ENCODE results near the gene SYNGAP1.
A peak's percentile ranks its signal among the peaks of the same experiment; 100 is the strongest.

Gene SYNGAP1

DNA sequence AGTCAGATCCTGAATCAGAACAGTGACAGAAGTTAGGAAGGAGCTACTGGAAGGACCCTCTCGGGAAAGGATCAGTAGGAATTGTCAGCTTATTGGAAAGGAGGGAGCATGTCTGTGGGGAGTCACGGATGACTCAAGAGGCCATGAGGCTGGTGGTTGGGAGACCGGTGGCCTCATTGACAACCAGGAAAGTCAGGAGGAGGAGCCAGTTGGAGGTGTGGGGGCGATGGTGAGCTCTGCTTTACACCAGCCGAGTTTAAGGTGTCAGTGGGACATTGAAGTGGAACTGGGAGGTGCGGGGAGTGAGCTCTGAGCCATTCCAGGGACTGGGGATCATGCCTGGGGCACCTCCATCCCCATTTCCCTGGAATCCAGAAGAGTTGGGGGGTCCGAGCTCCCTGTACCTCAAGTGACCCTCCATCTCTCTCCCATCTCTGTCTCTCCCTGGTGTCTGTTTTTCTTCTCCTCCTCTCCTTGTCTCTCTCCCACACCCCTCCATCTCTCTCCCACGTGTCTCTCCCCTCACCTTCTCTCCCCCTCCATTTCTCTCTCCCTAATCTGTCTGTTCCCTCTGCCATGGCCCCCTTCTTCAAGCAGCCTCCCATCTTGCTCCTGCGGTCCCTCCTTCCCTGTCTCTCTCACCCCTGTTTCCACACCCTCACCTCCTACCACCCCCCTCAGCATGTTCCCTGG is 20.2 kb downstream of the SYNGAP1 start:
- no peaks in the 10 kb centered on the region for H3K4me1 ChIP-seq (ENCODE audit: control insufficient read depth, insufficient read depth, low read length)
- peaks cover 26% of the 10 kb centered on the region for H3K36me3 ChIP-seq (ENCODE audit: control insufficient read depth, insufficient read depth, low read length)
- no peaks in the 10 kb centered on the region for H3K27me3 ChIP-seq (ENCODE audit: control insufficient read depth, insufficient read depth, low read length)
- no peak overlapping the region for H3K9ac ChIP-seq (ENCODE audit: low read length)
- no peak overlapping the region for H3K27ac ChIP-seq (ENCODE audit: low read depth, low read length)
- H3K4me3 ChIP-seq (ENCODE audit: low read length): no peak overlapping the region

DNA sequence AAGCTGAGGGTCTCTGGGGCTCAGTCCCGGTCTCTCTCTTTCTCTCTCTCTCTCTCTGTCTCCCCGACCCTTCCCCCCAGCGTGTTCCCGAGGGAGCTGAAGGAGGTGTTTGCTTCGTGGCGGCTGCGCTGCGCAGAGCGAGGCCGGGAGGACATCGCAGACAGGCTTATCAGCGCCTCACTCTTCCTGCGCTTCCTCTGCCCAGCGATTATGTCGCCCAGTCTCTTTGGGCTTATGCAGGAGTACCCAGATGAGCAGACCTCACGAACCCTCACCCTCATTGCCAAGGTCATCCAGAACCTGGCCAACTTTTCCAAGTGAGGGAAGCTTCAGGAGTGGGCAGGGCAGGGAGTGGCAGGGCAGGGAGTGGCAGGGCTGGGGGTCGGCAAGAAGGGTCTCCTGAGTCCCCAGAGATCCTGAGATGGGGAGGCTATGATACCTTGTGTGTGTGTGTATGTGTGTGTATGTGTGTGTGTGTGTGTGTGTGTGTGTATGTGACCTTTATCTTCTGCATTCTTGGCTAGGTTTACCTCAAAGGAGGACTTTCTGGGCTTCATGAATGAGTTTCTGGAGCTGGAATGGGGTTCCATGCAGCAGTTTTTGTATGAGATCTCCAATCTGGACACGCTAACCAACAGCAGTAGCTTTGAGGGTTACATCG is 20.9 kb downstream of the SYNGAP1 start:
- H3K36me3 ChIP-seq (ENCODE audit: control insufficient read depth, insufficient read depth, low read length): peaks cover 24% of the 10 kb centered on the region

DNA sequence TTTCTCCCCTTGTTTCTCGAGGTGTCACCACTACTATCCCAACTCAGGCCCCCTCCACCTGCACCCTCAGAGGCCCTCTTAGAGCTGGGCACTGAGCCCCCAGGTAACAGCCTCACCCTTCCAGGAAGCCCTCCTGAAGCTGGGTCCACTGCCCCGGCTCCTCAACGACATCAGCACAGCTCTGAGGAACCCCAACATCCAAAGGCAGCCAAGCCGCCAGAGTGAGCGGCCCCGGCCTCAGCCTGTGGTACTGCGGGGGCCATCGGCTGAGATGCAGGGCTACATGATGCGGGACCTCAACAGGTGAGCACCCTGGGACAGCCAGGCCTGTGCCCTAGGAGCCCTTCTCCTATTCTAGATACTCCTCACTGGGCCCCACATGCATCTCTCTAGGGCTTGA is 21.6 kb downstream of the SYNGAP1 start:
- H3K36me3 ChIP-seq (ENCODE audit: control insufficient read depth, insufficient read depth, low read length): peaks cover 29% of the 10 kb centered on the region

More for the DNA sequence above, 20.9 kb downstream of the SYNGAP1 start:
- no peaks in the 10 kb centered on the region for H3K4me1 ChIP-seq (ENCODE audit: control insufficient read depth, insufficient read depth, low read length)
- no peak overlapping the region for H3K27ac ChIP-seq (ENCODE audit: low read depth, low read length)
- H3K27me3 ChIP-seq (ENCODE audit: control insufficient read depth, insufficient read depth, low read length): no peaks in the 10 kb centered on the region
- no peak overlapping the region for H3K4me3 ChIP-seq (ENCODE audit: low read length)
- no peak overlapping the region for H3K9ac ChIP-seq (ENCODE audit: low read length)

DNA sequence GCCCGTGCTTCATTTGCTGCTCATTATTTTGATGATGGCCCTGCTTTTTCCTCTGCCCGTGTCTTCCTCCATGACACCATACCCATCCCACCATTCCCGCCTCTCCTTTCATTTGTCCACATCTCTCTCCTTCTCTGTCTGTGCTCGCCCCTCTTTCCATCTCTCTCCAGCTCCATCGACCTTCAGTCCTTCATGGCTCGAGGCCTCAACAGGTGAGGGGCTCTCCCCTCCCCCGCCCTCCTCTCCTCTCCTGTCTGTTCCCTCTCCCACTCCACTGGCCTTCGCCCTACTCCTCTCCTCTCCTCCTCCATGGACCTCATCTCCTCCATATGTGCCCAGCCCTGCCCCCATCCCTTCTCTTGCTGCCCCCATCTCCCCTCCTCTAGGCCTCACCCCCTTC is 22.4 kb downstream of the SYNGAP1 start:
- H3K27me3 ChIP-seq (ENCODE audit: control insufficient read depth, insufficient read depth, low read length): no peaks in the 10 kb centered on the region
- H3K4me3 ChIP-seq (ENCODE audit: low read length): no peak overlapping the region
- no peak overlapping the region for H3K9ac ChIP-seq (ENCODE audit: low read length)
- peaks cover 25% of the 10 kb centered on the region for H3K36me3 ChIP-seq (ENCODE audit: control insufficient read depth, insufficient read depth, low read length)
- no peak overlapping the region for H3K27ac ChIP-seq (ENCODE audit: low read depth, low read length)
- no peaks in the 10 kb centered on the region for H3K4me1 ChIP-seq (ENCODE audit: control insufficient read depth, insufficient read depth, low read length)

More for the DNA sequence above, 21.6 kb downstream of the SYNGAP1 start:
- Histone ChIP-seq H3K4me1 (ENCODE audit: control insufficient read depth, insufficient read depth, low read length) (no peaks in the 10 kb centered on the region), H3K9ac (ENCODE audit: low read length) (no peak overlapping the region), H3K4me3 (ENCODE audit: low read length) (no peak overlapping the region), H3K27ac (ENCODE audit: low read depth, low read length) (no peak overlapping the region), H3K27me3 (ENCODE audit: control insufficient read depth, insufficient read depth, low read length) (no peaks in the 10 kb centered on the region)

DNA sequence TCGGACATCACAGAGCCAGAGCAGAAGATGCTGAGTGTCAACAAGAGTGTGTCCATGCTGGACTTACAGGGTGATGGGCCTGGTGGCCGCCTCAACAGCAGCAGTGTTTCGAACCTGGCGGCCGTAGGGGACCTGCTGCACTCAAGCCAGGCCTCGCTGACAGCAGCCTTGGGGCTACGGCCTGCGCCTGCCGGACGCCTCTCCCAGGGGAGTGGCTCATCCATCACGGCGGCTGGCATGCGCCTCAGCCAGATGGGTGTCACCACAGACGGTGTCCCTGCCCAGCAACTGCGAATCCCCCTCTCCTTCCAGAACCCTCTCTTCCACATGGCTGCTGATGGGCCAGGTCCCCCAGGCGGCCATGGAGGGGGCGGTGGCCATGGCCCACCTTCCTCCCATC is 23.2 kb downstream of the SYNGAP1 start:
- Histone ChIP-seq H3K4me1 (ENCODE audit: control insufficient read depth, insufficient read depth, low read length) (no peaks in the 10 kb centered on the region), H3K4me3 (ENCODE audit: low read length) (no peak overlapping the region), H3K27ac (ENCODE audit: low read depth, low read length) (no peak overlapping the region), H3K36me3 (ENCODE audit: control insufficient read depth, insufficient read depth, low read length) (peaks cover 18% of the 10 kb centered on the region), H3K27me3 (ENCODE audit: control insufficient read depth, insufficient read depth, low read length) (no peaks in the 10 kb centered on the region), H3K9ac (ENCODE audit: low read length) (no peak overlapping the region)

DNA sequence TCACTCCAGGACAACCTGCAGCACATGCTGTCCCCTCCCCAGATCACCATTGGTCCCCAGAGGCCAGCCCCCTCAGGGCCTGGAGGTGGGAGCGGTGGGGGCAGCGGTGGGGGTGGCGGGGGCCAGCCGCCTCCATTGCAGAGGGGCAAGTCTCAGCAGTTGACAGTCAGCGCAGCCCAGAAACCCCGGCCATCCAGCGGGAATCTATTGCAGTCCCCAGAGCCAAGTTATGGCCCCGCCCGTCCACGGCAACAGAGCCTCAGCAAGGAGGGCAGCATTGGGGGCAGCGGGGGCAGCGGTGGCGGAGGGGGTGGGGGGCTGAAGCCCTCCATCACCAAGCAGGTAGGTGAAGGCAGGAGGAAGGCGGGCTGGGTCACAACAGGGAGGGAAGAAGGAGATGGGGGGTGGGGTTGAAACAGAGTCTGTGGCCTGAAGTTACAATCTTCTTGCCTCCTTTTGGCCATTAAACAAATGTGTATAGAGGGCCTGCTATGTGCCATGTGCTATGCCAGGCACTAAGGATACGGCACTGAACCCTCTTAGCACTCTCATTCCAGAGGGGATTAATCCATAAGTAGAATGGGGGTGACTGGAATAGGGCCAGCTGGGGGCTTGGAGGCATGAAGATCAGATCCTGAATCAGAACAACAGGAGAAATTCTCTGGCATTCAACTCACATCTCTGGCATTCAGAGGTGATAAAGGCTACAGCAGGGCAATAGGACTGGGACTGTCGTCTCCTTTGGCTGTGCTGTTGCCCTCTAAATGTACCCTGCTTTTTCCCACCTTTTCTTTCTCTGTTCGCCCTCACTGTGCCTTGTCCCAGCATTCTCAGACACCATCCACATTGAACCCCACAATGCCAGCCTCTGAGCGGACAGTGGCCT is 24.0 kb downstream of the SYNGAP1 start:
- Histone ChIP-seq H3K36me3 (ENCODE audit: control insufficient read depth, insufficient read depth, low read length) (peaks cover 16% of the 10 kb centered on the region), H3K27ac (ENCODE audit: low read depth, low read length) (no peak overlapping the region), H3K9ac (ENCODE audit: low read length) (no peak overlapping the region), H3K4me3 (ENCODE audit: low read length) (no peak overlapping the region), H3K4me1 (ENCODE audit: control insufficient read depth, insufficient read depth, low read length) (no peaks in the 10 kb centered on the region), H3K27me3 (ENCODE audit: control insufficient read depth, insufficient read depth, low read length) (no peaks in the 10 kb centered on the region)

DNA sequence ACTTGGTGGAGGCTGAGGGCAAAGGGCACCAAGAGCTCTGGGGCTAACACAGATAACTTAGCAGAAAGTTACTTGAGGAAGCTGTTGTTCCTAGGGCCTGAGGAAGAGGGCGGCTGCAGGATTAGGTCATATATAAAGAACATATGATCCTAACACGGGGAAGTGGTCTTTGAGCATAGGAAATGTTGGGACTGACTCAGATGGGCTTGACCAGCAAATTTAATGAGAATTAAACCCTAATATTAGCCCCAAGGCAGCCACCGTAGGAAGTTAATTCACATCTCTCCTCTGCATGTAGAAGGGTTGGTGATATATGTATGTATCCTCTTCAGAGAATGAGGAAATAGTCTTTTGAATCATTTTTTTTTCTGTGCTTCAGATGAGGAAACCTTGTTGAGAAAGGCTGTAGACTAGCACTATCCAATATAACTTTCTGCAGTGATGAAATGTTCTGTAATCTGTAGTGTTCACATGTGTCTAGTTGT is 25.3 kb downstream of the SYNGAP1 start:
- no peak overlapping the region for H3K4me3 ChIP-seq (ENCODE audit: low read length)
- no peaks in the 10 kb centered on the region for H3K4me1 ChIP-seq (ENCODE audit: control insufficient read depth, insufficient read depth, low read length)
- no peaks in the 10 kb centered on the region for H3K27me3 ChIP-seq (ENCODE audit: control insufficient read depth, insufficient read depth, low read length)
- H3K9ac ChIP-seq (ENCODE audit: low read length): no peak overlapping the region
- no peak overlapping the region for H3K27ac ChIP-seq (ENCODE audit: low read depth, low read length)
- peaks cover 16% of the 10 kb centered on the region for H3K36me3 ChIP-seq (ENCODE audit: control insufficient read depth, insufficient read depth, low read length)

DNA sequence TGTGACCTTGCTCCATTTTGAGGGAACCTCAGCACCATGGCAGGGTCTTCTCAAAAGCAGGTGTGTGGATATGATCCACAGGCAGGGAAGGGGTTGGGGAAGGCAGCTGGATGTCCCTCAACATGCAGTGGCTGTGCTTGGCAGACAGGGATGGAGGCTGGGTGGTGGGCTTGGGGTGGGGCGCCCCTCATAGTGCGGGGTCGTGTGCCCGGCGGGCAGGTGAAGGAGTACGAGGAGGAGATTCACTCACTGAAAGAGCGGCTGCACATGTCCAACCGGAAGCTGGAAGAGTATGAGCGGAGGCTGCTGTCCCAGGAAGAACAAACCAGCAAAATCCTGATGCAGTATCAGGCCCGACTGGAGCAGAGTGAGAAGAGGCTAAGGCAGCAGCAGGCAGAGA is 26.5 kb downstream of the SYNGAP1 start:
- H3K4me3 ChIP-seq (ENCODE audit: low read length): no peak overlapping the region
- H3K36me3 ChIP-seq (ENCODE audit: control insufficient read depth, insufficient read depth, low read length): peaks cover 16% of the 10 kb centered on the region
- H3K27me3 ChIP-seq (ENCODE audit: control insufficient read depth, insufficient read depth, low read length): no peaks in the 10 kb centered on the region
- H3K27ac ChIP-seq (ENCODE audit: low read depth, low read length): no peak overlapping the region
- H3K9ac ChIP-seq (ENCODE audit: low read length): no peak overlapping the region
- H3K4me1 ChIP-seq (ENCODE audit: control insufficient read depth, insufficient read depth, low read length): no peaks in the 10 kb centered on the region

DNA sequence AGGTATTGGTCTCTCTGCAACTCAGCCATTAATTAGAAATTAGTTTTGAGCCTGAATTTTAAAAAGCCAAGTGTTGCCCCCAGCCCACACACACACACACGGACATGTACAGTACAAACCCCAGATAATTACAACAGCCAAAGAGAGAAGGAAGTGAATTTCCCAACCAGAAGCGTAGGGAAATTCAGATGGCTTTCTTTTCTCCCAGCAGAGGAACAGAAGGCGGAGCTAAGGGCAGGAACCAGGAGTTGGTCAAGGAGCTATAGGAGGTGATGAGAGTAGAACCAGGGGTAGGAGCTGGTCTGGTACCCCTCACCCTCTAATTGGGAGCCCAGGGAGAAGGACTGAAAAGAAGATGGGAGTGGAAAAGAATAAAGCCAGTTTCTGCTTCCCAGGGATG is 30.6 kb downstream of the SYNGAP1 start:
- no peak overlapping the region for H3K4me3 ChIP-seq (ENCODE audit: low read length)
- H3K9ac ChIP-seq (ENCODE audit: low read length): no peak overlapping the region
- no peaks in the 10 kb centered on the region for H3K27me3 ChIP-seq (ENCODE audit: control insufficient read depth, insufficient read depth, low read length)
- H3K36me3 ChIP-seq (ENCODE audit: control insufficient read depth, insufficient read depth, low read length): peaks cover 6% of the 10 kb centered on the region
- H3K27ac ChIP-seq (ENCODE audit: low read depth, low read length): no peak overlapping the region
- peaks cover 5% of the 10 kb centered on the region for H3K4me1 ChIP-seq (ENCODE audit: control insufficient read depth, insufficient read depth, low read length)

DNA sequence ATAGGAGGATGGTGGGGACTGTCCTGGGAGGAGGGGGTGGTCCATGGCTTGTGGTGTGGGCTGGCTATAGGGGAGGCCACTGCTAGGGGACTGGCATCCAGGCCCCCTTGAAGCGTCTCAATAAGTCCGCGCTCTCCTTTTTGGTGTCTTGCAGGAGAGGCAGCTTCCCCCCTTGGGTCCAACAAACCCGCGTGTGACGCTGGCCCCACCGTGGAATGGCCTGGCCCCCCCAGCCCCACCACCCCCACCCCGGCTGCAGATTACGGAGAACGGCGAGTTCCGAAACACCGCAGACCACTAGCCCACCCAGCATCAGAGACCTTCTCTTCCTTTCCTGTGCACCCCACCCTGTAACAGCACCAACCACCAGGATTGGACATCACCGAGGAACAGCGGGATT is 31.7 kb downstream of the SYNGAP1 start:
- Histone ChIP-seq H3K36me3 (ENCODE audit: control insufficient read depth, insufficient read depth, low read length) (peaks cover 3% of the 10 kb centered on the region), H3K4me3 (ENCODE audit: low read length) (no peak overlapping the region), H3K4me1 (ENCODE audit: control insufficient read depth, insufficient read depth, low read length) (peaks cover 5% of the 10 kb centered on the region), H3K27ac (ENCODE audit: low read depth, low read length) (no peak overlapping the region), H3K27me3 (ENCODE audit: control insufficient read depth, insufficient read depth, low read length) (no peaks in the 10 kb centered on the region), H3K9ac (ENCODE audit: low read length) (no peak overlapping the region)

DNA sequence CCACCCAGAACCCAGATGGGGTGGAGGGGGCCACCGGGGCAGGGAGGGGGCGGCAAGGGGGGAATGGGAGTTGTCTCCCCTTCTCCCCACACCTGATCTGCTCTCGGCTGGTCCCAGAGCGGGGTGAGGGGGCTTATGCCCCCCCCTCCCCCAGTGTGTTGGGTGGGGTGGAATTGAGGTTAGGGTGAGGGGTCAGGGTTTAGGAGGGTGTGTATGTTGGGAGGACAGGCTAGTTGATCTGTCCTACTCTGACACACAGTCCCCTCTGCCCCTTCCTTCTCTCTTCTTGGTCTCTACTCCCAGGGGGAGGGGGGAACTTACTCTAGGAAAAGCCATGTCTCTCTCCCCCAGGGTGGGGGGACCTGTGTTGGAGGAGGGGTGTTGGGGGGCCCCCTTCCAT is 32.6 kb downstream of the SYNGAP1 start:
- Histone ChIP-seq H3K27me3 (ENCODE audit: control insufficient read depth, insufficient read depth, low read length) (no peaks in the 10 kb centered on the region), H3K4me3 (ENCODE audit: low read length) (no peak overlapping the region), H3K36me3 (ENCODE audit: control insufficient read depth, insufficient read depth, low read length) (peaks cover 3% of the 10 kb centered on the region), H3K9ac (ENCODE audit: low read length) (no peak overlapping the region), H3K27ac (ENCODE audit: low read depth, low read length) (no peak overlapping the region), H3K4me1 (ENCODE audit: control insufficient read depth, insufficient read depth, low read length) (peaks cover 5% of the 10 kb centered on the region)

DNA sequence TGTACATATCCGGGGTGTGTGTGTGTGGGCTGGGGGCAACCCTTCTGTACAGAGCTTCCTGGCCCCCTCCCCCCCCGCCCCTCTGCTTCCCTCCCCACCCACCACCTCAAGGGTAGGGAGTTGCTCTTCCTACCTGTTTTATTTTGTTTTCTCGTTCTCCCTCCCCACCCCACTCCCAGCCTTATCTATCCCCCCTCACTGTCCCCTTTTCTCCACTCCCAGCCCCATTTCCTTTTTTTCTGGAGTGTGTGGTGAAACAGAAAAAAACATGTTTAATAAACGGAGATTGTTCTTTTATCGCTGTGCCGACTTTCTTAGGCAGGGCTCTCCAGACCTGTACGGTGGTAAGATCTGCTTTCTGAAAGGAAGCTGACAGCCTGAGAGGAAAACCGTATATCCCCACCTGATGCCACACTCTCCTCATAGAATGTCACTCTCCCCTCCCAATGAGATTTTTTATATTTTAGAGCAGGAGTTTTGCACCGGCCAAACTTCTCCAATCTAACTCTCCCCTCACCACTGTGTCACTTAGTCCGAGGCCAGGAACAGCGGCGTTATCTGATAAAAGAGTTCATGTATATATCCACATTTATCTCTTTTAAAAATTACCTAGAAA is 33.6 kb downstream of the SYNGAP1 start:
- H3K36me3 ChIP-seq (ENCODE audit: control insufficient read depth, insufficient read depth, low read length): peaks cover 3% of the 10 kb centered on the region
- peaks cover 5% of the 10 kb centered on the region for H3K4me1 ChIP-seq (ENCODE audit: control insufficient read depth, insufficient read depth, low read length)
- peak overlapping the region; percentile 95 for H3K4me3 ChIP-seq (ENCODE audit: low read length)
- H3K27me3 ChIP-seq (ENCODE audit: control insufficient read depth, insufficient read depth, low read length): no peaks in the 10 kb centered on the region
- H3K27ac ChIP-seq (ENCODE audit: low read depth, low read length): no peak overlapping the region
- no peak overlapping the region for H3K9ac ChIP-seq (ENCODE audit: low read length)
